VCaP (cell line): ENCODE measurements around the gene IL21.
A peak's percentile ranks its signal among the peaks of the same experiment; 100 is the strongest.

Experiments
- H3K27ac ChIP-seq: fragments of 450-650 bp; 2 replicates; pipeline ENCODE4 v1.5.1; 2017
- CTCF ChIP-seq: fragments of 450-650 bp; conservative IDR thresholded peaks from 2 replicates; pipeline ENCODE4 v1.5.1; 2017; ENCODE audit warnings: mild to moderate bottlenecking, moderate library complexity

Gene IL21

GRCh38 chr4:122621016-122621507 is at the start of gene IL21:
Gene IL21, minus strand, starts transcription at chr4:122621066. Its CDS starts 55 bp downstream, at chr4:122621011.
- no peak within 1 kb of the TSS for H3K27ac ChIP-seq
- TF ChIP-seq CTCF: no peak

GRCh38 chr4:122669911-122670738 is 49.3 kb upstream of the IL21 start:
- peak overlapping the region; percentile 76; the same call in 1 of the 2 replicates for H3K27ac ChIP-seq
- TF ChIP-seq CTCF: no peak

GRCh38 chr4:122668241-122668640 is 47.4 kb upstream of the IL21 start:
- TF ChIP-seq CTCF: no peak
- H3K27ac ChIP-seq: peak overlapping the region; percentile 76

- H3K27ac ChIP-seq: peak overlapping the region; percentile 76
- TF ChIP-seq CTCF: no peak
These were observed 45.8 kb upstream of the IL21 start for GRCh38 chr4:122666527-122667245.

GRCh38 chr4:122665161-122665929 is 44.5 kb upstream of the IL21 start:
- TF ChIP-seq CTCF: no peak
- peak overlapping the region; percentile 76 for H3K27ac ChIP-seq

- no peak overlapping the region for H3K27ac ChIP-seq
- TF ChIP-seq CTCF: no peak
These were observed 43.1 kb upstream of the IL21 start for GRCh38 chr4:122663814-122664610.
